Astrocyte (in vitro differentiated cells and primary cell): ENCODE measurements around the gene OR2T5.
"Not testable (repeated sequence)": the region's sequence is repeated elsewhere in the genome, so short reads cannot be mapped to it uniquely, and the experiment has no call there.

ENCODE experiments used
- CTCF ChIP-seq: IDR thresholded peaks from 2 replicates; pipeline ENCODE4 v1.5.1; 2011; ENCODE audit warnings: low read depth, mild to moderate bottlenecking, inconsistent platforms, low read length, moderate library complexity; ENCODE audit not compliant: insufficient read depth
- EZH2 ChIP-seq: IDR thresholded peaks from 2 replicates; pipeline ENCODE4 v1.6.1; 2012; ENCODE audit warnings: mild to moderate bottlenecking, low read length, inconsistent platforms; ENCODE audit not compliant: insufficient read depth

GRCh38 chr1:248475660-248476059 is 12.7 kb upstream of the OR2T5 start:
- not testable (repeated sequence) for TF ChIP-seq CTCF, EZH2
